Large intestine (tissue), 1 donor: ENCODE measurements around the gene TBX21. TPM values are rescaled to one million over a fixed set of nuclear protein-coding genes. Genes with fewer than 3 reads are reported as not detected.

Experiments used
- polyA plus RNA-seq: library from polyadenylated mRNA; unstranded; fragments of 120-200 nt; gene quantifications from one replicate; pipeline ENCODE4 v1.2.1, GENCODE V29; 2013

TBX21 gene
- polyA plus RNA-seq, 1 donor = 0.28 TPM

Other genes with a start within 250 kb of the TBX21 start
- 111 TPM for gene NPEPPS, start 202.1 kb upstream of the TBX21 start, polyA plus RNA-seq
- gene KPNB1, start 83.3 kb upstream of the TBX21 start, polyA plus RNA-seq = 164 TPM
- 11.5 TPM for gene TBKBP1, start 39.1 kb upstream of the TBX21 start, polyA plus RNA-seq
- 19.9 TPM for gene OSBPL7, start 88.6 kb downstream of the TBX21 start, polyA plus RNA-seq
- gene MRPL10, start 98.3 kb downstream of the TBX21 start, polyA plus RNA-seq = 48.4 TPM
- gene LRRC46, start 98.4 kb downstream of the TBX21 start, polyA plus RNA-seq = 1.5 TPM
- 109 TPM for gene SCRN2, start 108.0 kb downstream of the TBX21 start, polyA plus RNA-seq
- gene SP6, start 117.9 kb downstream of the TBX21 start, polyA plus RNA-seq = 1.4 TPM
- gene SP2, start 163.0 kb downstream of the TBX21 start, polyA plus RNA-seq = 17.9 TPM
- gene PNPO, start 208.3 kb downstream of the TBX21 start, polyA plus RNA-seq = 38.7 TPM
- 133 TPM for gene PRR15L, start 224.6 kb downstream of the TBX21 start, polyA plus RNA-seq
- 200 TPM for gene CDK5RAP3, start 237.9 kb downstream of the TBX21 start, polyA plus RNA-seq